Fibroblast of skin of left biceps (primary cell): ENCODE data around the gene CD226.
"Not testable (repeated sequence)": the region's sequence is repeated elsewhere in the genome, so short reads cannot be mapped to it uniquely, and the experiment has no call there.

Experiments used
- DNase-seq, 2 experiments: peaks; one replicate each; pipeline ENCODE4 v3.0.0-alpha.2; 2013; ENCODE audit warnings: low read depth in 2 of 2

The CD226 gene

GRCh38 chr18:69947361-69948133, at the start of gene CD226:
Gene CD226 (minus strand): TSS chr18:69947873. CDS start chr18:69947406, 467 bp downstream.
- DNase-seq = no peak

GRCh38 chr18:69996951-69997798, 49.5 kb upstream of the CD226 start:
- no peak for DNase-seq

- no peak for DNase-seq
These were observed 48.7 kb upstream of the CD226 start for GRCh38 chr18:69996417-69996816.

GRCh38 chr18:69995774-69996173, 48.1 kb upstream of the CD226 start:
- no peak for DNase-seq

- no peak for DNase-seq
These were observed 45.1 kb upstream of the CD226 start for GRCh38 chr18:69992776-69993175.

- no peak for DNase-seq
These were observed 40.2 kb upstream of the CD226 start for GRCh38 chr18:69987870-69988269.

GRCh38 chr18:69985239-69985638, 37.6 kb upstream of the CD226 start:
- DNase-seq = no peak

- no peak for DNase-seq
These were observed 34.7 kb upstream of the CD226 start for GRCh38 chr18:69982417-69982816.

- no peak for DNase-seq
These were observed 34.3 kb upstream of the CD226 start for GRCh38 chr18:69981948-69982347.

GRCh38 chr18:69980982-69981804, 33.5 kb upstream of the CD226 start:
- DNase-seq = no peak

GRCh38 chr18:69980509-69980908, 32.8 kb upstream of the CD226 start:
- DNase-seq = no peak

GRCh38 chr18:69978732-69979715, 31.4 kb upstream of the CD226 start:
- no peak for DNase-seq

GRCh38 chr18:69975294-69975693, 27.6 kb upstream of the CD226 start:
- not testable (repeated sequence) for DNase-seq

- DNase-seq = no peak
These were observed 26.7 kb upstream of the CD226 start for GRCh38 chr18:69974365-69974764.

- DNase-seq = no peak
These were observed 21.8 kb upstream of the CD226 start for GRCh38 chr18:69969491-69969890.

- no peak for DNase-seq
These were observed 20.4 kb upstream of the CD226 start for GRCh38 chr18:69968039-69968438.

- no peak for DNase-seq
These were observed 15.5 kb upstream of the CD226 start for GRCh38 chr18:69963196-69963595.

- DNase-seq = no peak
These were observed 14.0 kb upstream of the CD226 start for GRCh38 chr18:69961718-69962117.

- DNase-seq = no peak
These were observed 10.7 kb upstream of the CD226 start for GRCh38 chr18:69958422-69958821.

GRCh38 chr18:69957747-69958146, 10.1 kb upstream of the CD226 start:
- DNase-seq = no peak
